GM19193 (cell line): ENCODE data around the gene OGG1.

Experiments used
- POLR2A ChIP-seq: IDR thresholded peaks from 4 replicates; pipeline ENCODE4 v1.6.1; 2011; ENCODE audit not compliant: insufficient read depth, insufficient read length; ENCODE audit errors: extremely low read depth

Gene OGG1

GRCh38 chr3:9786209-9786739 is 36.5 kb downstream of the OGG1 start:
- TF ChIP-seq POLR2A: no peak

GRCh38 chr3:9786825-9787669 is 37.3 kb downstream of the OGG1 start:
- no peak for TF ChIP-seq POLR2A

DNA sequence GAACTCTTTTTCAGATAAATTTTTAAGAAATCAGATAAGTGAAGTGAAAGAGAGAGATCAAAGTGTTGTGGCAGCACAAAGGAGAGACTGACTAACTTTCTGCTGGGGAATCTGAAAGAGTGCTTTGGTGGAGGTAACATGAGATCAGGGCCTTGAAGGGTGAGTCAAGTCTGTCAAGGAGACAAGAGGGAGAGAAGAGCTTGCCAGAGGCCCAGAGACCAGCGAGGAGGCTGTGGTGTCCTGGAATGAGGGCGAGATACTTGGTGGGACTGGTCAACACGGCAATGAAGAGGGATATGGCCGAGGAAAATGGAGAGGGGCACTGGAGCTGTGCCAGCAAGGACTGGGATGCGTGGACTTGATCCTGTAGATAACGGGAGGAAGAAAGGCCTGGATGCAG is 38.0 kb downstream of the OGG1 start:
- no peak for TF ChIP-seq POLR2A

- peak; percentile 13 for TF ChIP-seq POLR2A
These were observed 41.4 kb downstream of the OGG1 start for GRCh38 chr3:9791127-9791526.

- no peak for TF ChIP-seq POLR2A
These were observed 42.1 kb downstream of the OGG1 start for GRCh38 chr3:9791790-9792404.

- peak; percentile 92 for TF ChIP-seq POLR2A
These were observed 42.8 kb downstream of the OGG1 start, which contains the start of the genes ARPC4 and TADA3 for GRCh38 chr3:9792405-9793160. TSS of gene ARPC4 (plus strand) at chr3:9793082. CDS start at chr3:9793122, 40 bp downstream. TSS of gene TADA3 (minus strand) at chr3:9792473. CDS start at chr3:9791466, 1,007 bp downstream.

DNA sequence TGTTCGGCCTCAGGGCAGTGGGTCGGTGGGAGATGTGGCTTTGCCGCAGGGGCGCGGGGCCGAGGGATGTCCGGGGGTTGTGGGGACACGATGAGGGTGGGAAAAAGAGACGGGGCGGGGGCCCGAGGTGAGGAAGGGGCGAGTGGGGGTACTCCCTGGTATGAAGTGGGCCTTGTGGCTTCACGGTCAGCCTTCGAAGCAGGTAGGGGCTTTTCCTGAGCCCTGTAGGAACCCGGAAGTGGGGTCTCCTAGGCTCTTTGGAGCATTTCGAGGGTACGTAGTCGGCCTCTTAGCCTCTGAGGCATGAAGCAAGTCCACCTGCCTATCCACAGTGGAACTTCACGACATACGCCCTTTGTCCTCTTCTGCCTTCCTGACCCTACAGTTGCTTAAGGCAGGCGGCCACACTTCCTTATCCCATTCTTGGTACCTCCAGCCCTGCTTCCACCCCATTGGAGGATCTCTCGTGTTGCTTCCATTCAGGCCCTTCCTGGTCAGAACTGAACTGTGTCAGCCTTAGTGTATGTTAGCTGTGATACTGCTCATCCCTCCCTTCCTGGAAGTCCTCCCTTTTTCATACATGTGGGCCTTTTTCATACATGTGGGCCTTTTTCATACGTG is 43.5 kb downstream of the OGG1 start:
- no peak for TF ChIP-seq POLR2A

- TF ChIP-seq POLR2A: no peak
These were observed 44.6 kb downstream of the OGG1 start for GRCh38 chr3:9794400-9794799.

GRCh38 chr3:9795207-9795606 is 45.5 kb downstream of the OGG1 start:
- TF ChIP-seq POLR2A: no peak

DNA sequence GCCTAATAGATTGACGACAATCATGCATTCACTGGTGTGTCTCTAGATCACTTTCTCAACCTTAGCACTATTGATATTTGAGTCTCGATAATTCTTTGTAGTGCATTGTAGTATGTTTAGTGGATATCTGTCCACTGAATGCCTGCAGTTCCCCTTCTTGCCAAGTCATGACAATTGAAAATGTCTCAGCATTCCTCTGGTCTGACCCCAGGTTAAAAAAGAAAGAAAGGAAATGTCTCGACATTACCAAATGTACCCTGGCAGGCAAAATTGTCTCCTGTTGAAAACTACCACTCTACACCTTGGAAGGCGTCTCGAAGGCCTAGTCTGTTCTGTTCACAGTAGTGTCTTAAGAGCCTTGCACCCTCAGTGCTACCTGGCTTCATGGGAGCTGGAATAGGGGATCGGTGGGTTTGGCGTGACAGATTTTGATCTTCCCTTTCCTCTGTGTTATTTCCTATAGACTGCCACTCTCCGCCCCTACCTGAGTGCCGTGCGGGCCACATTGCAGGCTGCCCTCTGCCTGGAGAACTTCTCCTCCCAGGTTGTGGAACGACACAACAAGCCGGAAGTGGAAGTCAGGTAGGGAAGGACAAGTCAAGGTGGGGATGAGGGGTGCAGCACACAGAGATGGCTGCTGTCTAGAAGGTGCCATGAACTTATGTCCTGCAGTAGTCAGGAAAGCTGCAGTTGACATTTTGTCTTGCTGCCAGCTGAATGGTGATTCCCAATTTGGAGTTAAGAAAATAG is 47.6 kb downstream of the OGG1 start:
- TF ChIP-seq POLR2A: peak; percentile 17

DNA sequence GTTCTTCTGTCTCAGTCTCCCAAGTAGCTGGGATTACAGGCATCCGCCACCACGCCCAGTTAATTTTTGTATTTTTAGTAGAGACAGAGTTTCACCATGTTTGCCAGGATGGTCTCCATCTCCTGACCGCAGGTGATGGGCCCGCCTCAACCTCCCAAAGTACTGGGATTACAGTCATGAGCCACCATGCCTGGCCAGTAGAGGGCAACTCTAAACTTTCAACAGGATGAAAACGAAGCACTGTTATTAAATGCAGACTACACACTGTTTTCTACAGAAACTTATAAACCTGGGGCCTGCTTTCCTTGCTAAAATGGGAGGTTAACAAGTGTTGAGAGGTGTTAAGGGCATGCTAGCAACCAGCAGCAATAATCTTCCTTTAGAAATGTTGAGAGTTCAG is 50.8 kb downstream of the OGG1 start:
- TF ChIP-seq POLR2A: no peak

DNA sequence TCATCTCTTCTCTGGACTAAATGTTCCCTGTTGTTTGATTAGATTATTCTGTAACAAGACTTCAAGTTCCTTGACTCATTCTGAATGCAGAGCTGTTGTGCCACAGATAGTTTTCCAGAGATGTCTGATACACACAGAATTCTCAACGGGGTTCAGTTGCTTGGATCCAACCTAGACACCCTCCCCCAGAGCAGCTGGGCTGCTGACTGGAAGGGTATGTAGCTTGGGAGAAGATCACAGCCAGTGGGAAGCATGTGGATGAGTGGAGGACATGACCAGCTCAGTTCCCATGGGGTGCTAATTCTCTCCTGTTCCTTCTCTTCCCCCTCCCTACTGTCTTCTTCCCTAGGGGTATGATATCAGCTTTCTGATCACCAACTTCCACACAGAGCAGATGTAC is 53.7 kb downstream of the OGG1 start:
- no peak for TF ChIP-seq POLR2A

DNA sequence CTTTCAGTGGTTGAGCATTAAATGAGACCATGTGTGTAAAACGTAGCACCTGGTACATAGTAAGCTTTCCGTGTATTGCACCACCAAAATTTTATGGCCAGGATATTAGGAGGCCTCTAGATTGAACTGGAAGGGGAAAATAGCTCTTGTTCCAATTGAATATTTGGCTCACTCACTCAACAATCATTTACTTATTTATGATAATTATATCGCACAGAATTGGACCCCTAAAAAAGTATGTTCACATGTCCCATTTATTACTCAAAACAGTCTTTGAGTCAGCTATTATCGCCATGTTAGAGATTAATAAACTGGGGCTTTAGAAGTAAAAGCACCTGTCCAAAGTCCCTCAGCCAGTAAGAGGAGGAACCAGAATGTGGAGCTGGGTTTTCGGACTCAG is 55.2 kb downstream of the OGG1 start:
- no peak for TF ChIP-seq POLR2A

- TF ChIP-seq POLR2A: no peak
These were observed 56.4 kb downstream of the OGG1 start for GRCh38 chr3:9806137-9806536.
